OCI-LY7 (cell line): ENCODE data around the gene KCNN3. TPM values are rescaled to one million over a fixed set of nuclear protein-coding genes. Genes with fewer than 3 reads are reported as not detected.

Source experiments
- BruUV-seq: library from RNA; stranded (reverse); fragments of 400-500 nt; replicated peaks from 2 replicates; lab custom pipeline; 2021; lab: Mats Ljungman, UMichigan
- CTCF ChIA-PET: fragments of 300-600 bp; sonication (Branson Sonifier 250); formaldehyde crosslinking; loops from one replicate; lab custom pipeline; 2022; ENCODE audit warnings: antibody characterized with exemption; ENCODE audit not compliant: unreplicated experiment; lab: Charles Lee
- POLR2A ChIA-PET: fragments of 300-600 bp; sonication (Branson Sonifier 250); formaldehyde crosslinking; loops from one replicate; lab custom pipeline; 2022; ENCODE audit warnings: antibody characterized with exemption; lab: Charles Lee
- DNase-seq: peaks from one replicate; pipeline ENCODE4 v3.0.0-alpha.2; 2015; ENCODE audit warnings: low spot score
- H2AFZ ChIP-seq: fragments of 200-600 bp; sonication (generic), shearing (Covaris generic); 2 replicates; pipeline ENCODE4 v1.6.1; 2014; ENCODE audit warnings: mild to moderate bottlenecking, antibody characterized with exemption, low read length, moderate library complexity
- H3K27ac ChIP-seq: fragments of 200-600 bp; sonication (generic); 2 replicates; pipeline ENCODE4 v1.5.1; 2014; ENCODE audit warnings: mixed run types, low read depth, mild to moderate bottlenecking, moderate library complexity, low read length, inconsistent platforms; ENCODE audit not compliant: poor library complexity, severe bottlenecking
- H3K36me3 ChIP-seq: fragments of 200-600 bp; sonication (generic); 2 replicates; pipeline ENCODE4 v1.6.1; 2014; ENCODE audit warnings: mild to moderate bottlenecking, antibody characterized with exemption, low read length, moderate library complexity, mixed read lengths; ENCODE audit not compliant: insufficient read depth
- H3K4me1 ChIP-seq: fragments of 200-600 bp; sonication (generic); 2 replicates; pipeline ENCODE4 v1.5.1; 2014; ENCODE audit warnings: mild to moderate bottlenecking, low read length; ENCODE audit not compliant: insufficient read depth, poor library complexity, severe bottlenecking
- H3K4me2 ChIP-seq: fragments of 200-600 bp; sonication (generic); 2 replicates; pipeline ENCODE4 v1.6.1; 2014; ENCODE audit warnings: mild to moderate bottlenecking, low read length
- H3K4me3 ChIP-seq: fragments of 200-600 bp; sonication (generic); 2 replicates; pipeline ENCODE4 v1.5.1; 2014; ENCODE audit warnings: mild to moderate bottlenecking, low read depth, low read length; ENCODE audit not compliant: poor library complexity, severe bottlenecking
- H3K79me2 ChIP-seq: fragments of 200-600 bp; sonication (generic); 2 replicates; pipeline ENCODE4 v1.6.1; 2016; ENCODE audit warnings: low read depth, mild to moderate bottlenecking, low read length, moderate library complexity, mixed read lengths; ENCODE audit not compliant: insufficient read depth
- H3K9me2 ChIP-seq: fragments of 200-600 bp; sonication (generic); 2 replicates; pipeline ENCODE4 v1.6.1; 2016; ENCODE audit warnings: mild to moderate bottlenecking, low read length, mixed read lengths; ENCODE audit not compliant: insufficient read depth
- H3K9me3 ChIP-seq: fragments of 200-600 bp; sonication (generic); 2 replicates; pipeline ENCODE4 v1.6.1; 2014; ENCODE audit warnings: mild to moderate bottlenecking, mixed run types, low read length, mixed read lengths
- H4K20me1 ChIP-seq: fragments of 200-600 bp; sonication (generic); 2 replicates; pipeline ENCODE4 v1.6.1; 2014; ENCODE audit warnings: mild to moderate bottlenecking, antibody characterized with exemption, low read length, moderate library complexity, mixed read lengths; ENCODE audit not compliant: insufficient read depth
- EZH2phosphoT487 ChIP-seq: fragments of 200-600 bp; sonication (generic); IDR thresholded peaks from 2 replicates; pipeline ENCODE4 v1.6.1; 2018; ENCODE audit warnings: low read depth, borderline replicate concordance, mild to moderate bottlenecking, mixed run types, antibody characterized with exemption, low read length, moderate library complexity, mixed read lengths
- intact Hi-C: fragments of 100-400 bp; cut with micrococcal nuclease; formaldehyde crosslinking; loops from one replicate; pipeline ENCODE4 v1.10.0; 2022; ENCODE audit not compliant: unreplicated experiment
- total RNA-seq, 2 experiments: library from RNA; depleted of rRNA in 1 of 2; stranded (reverse); fragments of >200 nt in 1 of 2; shearing (Covaris generic) in 1 of 2; gene quantifications; 2 replicates each; pipeline ENCODE4 v1.2.3, GENCODE V29; 2014 to 2022
- TF ChIP-seq, protein P1 (sequence below): fragments of 200-600 bp; sonication (generic); conservative IDR thresholded peaks from 2 replicates; pipeline ENCODE4 v1.5.1; 2014; ENCODE audit warnings: mild to moderate bottlenecking, antibody characterized with exemption, low read length, moderate library complexity, mixed read lengths

KCNN3 gene
- total RNA-seq, 2 experiments from 2014 or later, result 14.8 to 50.8 TPM

- H3K79me2 ChIP-seq, result peaks cover 9% of the 10 kb centered on the region; the same call in 1 of the 2 replicates
- no peaks in the 10 kb centered on the region for H3K9me3 ChIP-seq
- no peak overlapping the region for H2AFZ ChIP-seq
- ChIA-PET CTCF (no interaction called here), POLR2A (interaction anchor here (0.6 to 1.3 kb wide), 3 partner anchors 10 to 182 kb away, joined by 3 to 4 read pairs (median 4); no protein-coding TSS in a partner anchor)
- peaks cover 17% of the 10 kb centered on the region; the same call in 1 of the 2 replicates for H3K36me3 ChIP-seq
- no peak for TF ChIP-seq EZH2phosphoT487
- TF ChIP-seq, protein P1, sequence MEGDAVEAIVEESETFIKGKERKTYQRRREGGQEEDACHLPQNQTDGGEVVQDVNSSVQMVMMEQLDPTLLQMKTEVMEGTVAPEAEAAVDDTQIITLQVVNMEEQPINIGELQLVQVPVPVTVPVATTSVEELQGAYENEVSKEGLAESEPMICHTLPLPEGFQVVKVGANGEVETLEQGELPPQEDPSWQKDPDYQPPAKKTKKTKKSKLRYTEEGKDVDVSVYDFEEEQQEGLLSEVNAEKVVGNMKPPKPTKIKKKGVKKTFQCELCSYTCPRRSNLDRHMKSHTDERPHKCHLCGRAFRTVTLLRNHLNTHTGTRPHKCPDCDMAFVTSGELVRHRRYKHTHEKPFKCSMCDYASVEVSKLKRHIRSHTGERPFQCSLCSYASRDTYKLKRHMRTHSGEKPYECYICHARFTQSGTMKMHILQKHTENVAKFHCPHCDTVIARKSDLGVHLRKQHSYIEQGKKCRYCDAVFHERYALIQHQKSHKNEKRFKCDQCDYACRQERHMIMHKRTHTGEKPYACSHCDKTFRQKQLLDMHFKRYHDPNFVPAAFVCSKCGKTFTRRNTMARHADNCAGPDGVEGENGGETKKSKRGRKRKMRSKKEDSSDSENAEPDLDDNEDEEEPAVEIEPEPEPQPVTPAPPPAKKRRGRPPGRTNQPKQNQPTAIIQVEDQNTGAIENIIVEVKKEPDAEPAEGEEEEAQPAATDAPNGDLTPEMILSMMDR, result no peak
- H4K20me1 ChIP-seq, result no peaks in the 10 kb centered on the region
- no peak overlapping the region for H3K4me3 ChIP-seq
- no peak overlapping the region for H3K4me2 ChIP-seq
- peaks cover 36% of the 10 kb centered on the region for H3K4me1 ChIP-seq
- intact Hi-C loops, result no loop called here
- no peaks in the 10 kb centered on the region for H3K9me2 ChIP-seq
- BruUV-seq, result no TSS peak
- no peak overlapping the region for H3K27ac ChIP-seq
- no peak for DNase-seq
Observed at GRCh38 chr1:154802982-154803920, 66.8 kb downstream of the KCNN3 start.

DNA sequence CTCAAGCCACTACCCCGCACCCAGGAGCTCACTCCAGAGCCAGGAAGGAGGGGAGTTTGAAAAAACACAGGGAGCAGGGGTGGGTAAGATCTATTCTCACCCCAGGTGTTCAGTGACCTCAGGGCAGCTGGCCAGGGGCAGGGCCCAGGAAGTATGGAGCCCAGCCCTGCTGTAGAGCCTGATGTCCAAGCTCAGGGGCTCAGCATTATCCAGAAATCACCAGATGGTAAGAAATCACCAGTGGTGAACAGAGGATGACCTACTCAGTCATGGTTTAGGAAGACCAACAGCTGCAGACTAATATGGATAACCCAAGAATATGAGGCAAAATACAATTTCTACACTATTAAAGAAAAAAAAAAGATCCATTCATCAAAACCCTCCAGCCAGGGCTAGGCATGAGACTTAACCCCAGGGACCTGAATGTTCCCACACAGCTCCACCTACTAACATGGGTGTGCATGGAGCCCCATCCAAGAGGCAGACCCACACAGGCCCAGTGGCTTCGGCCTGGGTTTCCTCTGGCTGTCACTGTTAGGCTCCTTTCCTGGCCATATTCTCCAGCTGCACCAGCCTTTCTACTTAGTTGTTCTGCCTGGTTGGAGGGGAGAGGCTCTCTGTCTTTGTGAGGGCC is 67.6 kb downstream of the KCNN3 start:
- Histone ChIP-seq H3K4me2 (no peak overlapping the region), H3K9me3 (no peaks in the 10 kb centered on the region), H3K4me1 (peaks cover 30% of the 10 kb centered on the region), H4K20me1 (no peaks in the 10 kb centered on the region), H3K27ac (no peak overlapping the region), H3K36me3 (peaks cover 17% of the 10 kb centered on the region; the same call in 1 of the 2 replicates), H3K4me3 (no peak overlapping the region), H2AFZ (no peak overlapping the region), H3K9me2 (no peaks in the 10 kb centered on the region), H3K79me2 (peaks cover 9% of the 10 kb centered on the region; the same call in 1 of the 2 replicates)
- intact Hi-C loops, result no loop called here
- BruUV-seq, result no TSS peak
- ChIA-PET POLR2A (interaction anchor here (1.1 to 1.3 kb wide), 2 partner anchors 9 to 59 kb away, joined by 3 to 4 read pairs; no protein-coding TSS in a partner anchor), CTCF (no interaction called here)
- DNase-seq, result no peak
- TF ChIP-seq, protein P1, result no peak
- no peak for TF ChIP-seq EZH2phosphoT487
